H1 (cell line): ENCODE data around the gene VMO1. TPM values are rescaled to one million over a fixed set of nuclear protein-coding genes. Genes with fewer than 3 reads are reported as not detected.

Experiments
- CTCF ChIA-PET: fragments of 300-600 bp; sonication (Branson Sonifier 250); formaldehyde crosslinking; loops from one replicate; lab custom pipeline; 2021; ENCODE audit not compliant: partially characterized antibody; lab: Charles Lee
- POLR2A ChIA-PET: fragments of 300-600 bp; sonication (Branson Sonifier 250); formaldehyde crosslinking; loops from one replicate; lab custom pipeline; 2021; ENCODE audit warnings: inconsistent platforms; ENCODE audit not compliant: partially characterized antibody; lab: Charles Lee
- DNase-seq, 2 experiments: peaks; one replicate each; pipeline versions ENCODE4 v3.0.0 to v3.0.0-alpha.2; 2010 to 2022; ENCODE audit warnings: low spot score in 2 of 2, low read depth in 1 of 2, mixed read lengths in 1 of 2
- FAIRE-seq: peaks from 2 replicates; lab custom pipeline; 2011; peaks lifted over from hg19 to GRCh38; lab: Jason Lieb, UNC
- H2AFZ ChIP-seq: 2 replicates; pipeline ENCODE4 v1.8.1; 2012; ENCODE audit warnings: low read length, inconsistent platforms
- H2AK5ac ChIP-seq: 2 replicates; pipeline ENCODE4 v1.6.1; 2013; ENCODE audit warnings: low read depth, low read length
- H2BK120ac ChIP-seq: replicated peaks from 2 replicates; pipeline ENCODE3; 2013; ENCODE audit warnings: low read depth, low read length, inconsistent platforms
- H2BK12ac ChIP-seq: 2 replicates; pipeline ENCODE4 v1.6.1; 2013; ENCODE audit warnings: low read depth, low read length
- H2BK15ac ChIP-seq: 2 replicates; pipeline ENCODE4 v1.6.1; 2013; ENCODE audit warnings: low read length
- H2BK20ac ChIP-seq: 2 replicates; pipeline ENCODE4 v1.6.1; 2013; ENCODE audit warnings: low read length
- H2BK5ac ChIP-seq: 2 replicates; pipeline ENCODE4 v1.6.1; 2013; ENCODE audit warnings: low read depth, low read length
- H3K14ac ChIP-seq: 2 replicates; pipeline ENCODE4 v1.6.1; 2013; ENCODE audit warnings: inconsistent platforms; ENCODE audit not compliant: insufficient read length
- H3K18ac ChIP-seq: 2 replicates; pipeline ENCODE4 v1.6.1; 2013; ENCODE audit warnings: low read length; ENCODE audit errors: extremely low read depth
- H3K23ac ChIP-seq: 2 replicates; pipeline ENCODE4 v1.6.1; 2013; ENCODE audit warnings: inconsistent platforms; ENCODE audit not compliant: insufficient read length
- H3K23me2 ChIP-seq: 2 replicates; pipeline ENCODE4 v1.6.1; 2013; ENCODE audit warnings: low read depth, low read length
- H3K27ac ChIP-seq: 2 replicates; pipeline ENCODE4 v1.6.1; 2011; ENCODE audit warnings: low read depth, low read length, inconsistent platforms
- H3K27me3 ChIP-seq, 4 experiments: replicated peaks in 1 of 4; 1 replicate in 1 of 4; 2 replicates in 3 of 4; pipeline versions ENCODE4 v1.6.1 to v1.8.1; 2011 to 2013; ENCODE audit warnings: low read length in 3 of 4, mild to moderate bottlenecking in 3 of 4, inconsistent platforms in 2 of 4, mixed read lengths in 2 of 4, moderate library complexity in 1 of 4; ENCODE audit not compliant: control insufficient read depth in 3 of 4, insufficient read depth in 3 of 4; ENCODE audit errors: extremely low read depth in 1 of 4
- H3K36me3 ChIP-seq, 4 experiments: 2 replicates each; pipeline versions ENCODE4 v1.6.1 to v1.8.1; 2011 to 2013; ENCODE audit warnings: mild to moderate bottlenecking in 4 of 4, low read length in 3 of 4, moderate library complexity in 2 of 4, control low read depth in 1 of 4, inconsistent platforms in 1 of 4; ENCODE audit not compliant: insufficient read depth in 4 of 4, control insufficient read depth in 2 of 4
- H3K4ac ChIP-seq: replicated peaks from 2 replicates; pipeline ENCODE3; 2013; ENCODE audit warnings: low read length, low read depth, mixed read lengths, inconsistent platforms; ENCODE audit not compliant: insufficient read length
- H3K4me1 ChIP-seq, 4 experiments: replicated peaks in 1 of 4; 1 replicate in 1 of 4; 2 replicates in 3 of 4; pipeline versions ENCODE4 v1.6.1 to v1.8.1; 2011 to 2013; ENCODE audit warnings: low read length in 3 of 4, inconsistent platforms in 2 of 4, mixed read lengths in 1 of 4; ENCODE audit not compliant: insufficient read depth in 4 of 4, control insufficient read depth in 3 of 4
- H3K4me2 ChIP-seq, 2 experiments: 2 replicates each; pipeline versions ENCODE4 v1.6.1 to v1.8.1; 2011 to 2013; ENCODE audit warnings: low read depth in 2 of 2, low read length in 2 of 2, control low read depth in 1 of 2, inconsistent platforms in 1 of 2, mild to moderate bottlenecking in 1 of 2; ENCODE audit not compliant: insufficient read depth in 1 of 2
- H3K4me3 ChIP-seq, 4 experiments: fragments of 200-600, 300-600 bp in 1 of 4; sonication (generic), shearing (Covaris generic), sonication (Bioruptor Twin) in 1 of 4; 2 replicates each; pipeline versions ENCODE4 v1.5.1 to v1.8.1; 2011 to 2016; ENCODE audit warnings: low read length in 4 of 4, low read depth in 3 of 4, control low read depth in 2 of 4, inconsistent platforms in 2 of 4, mild to moderate bottlenecking in 2 of 4, mixed read lengths in 1 of 4, moderate library complexity in 1 of 4; ENCODE audit not compliant: insufficient read depth in 2 of 4; ENCODE audit errors: extremely low read depth in 1 of 4
- H3K56ac ChIP-seq: replicated peaks from 2 replicates; pipeline ENCODE3; 2013; ENCODE audit warnings: low read depth, mild to moderate bottlenecking, mixed read lengths, low read length, inconsistent platforms; ENCODE audit not compliant: insufficient read length
- H3K79me1 ChIP-seq: 2 replicates; pipeline ENCODE4 v1.6.1; 2013; ENCODE audit warnings: low read depth, low read length, control low read depth
- H3K79me2 ChIP-seq, 2 experiments: 2 replicates each; pipeline versions ENCODE4 v1.6.1 to v1.8.1; 2012 to 2013; ENCODE audit warnings: low read length in 2 of 2, mild to moderate bottlenecking in 2 of 2, inconsistent platforms in 1 of 2; ENCODE audit not compliant: insufficient read depth in 2 of 2, control insufficient read depth in 1 of 2
- H3K9ac ChIP-seq, 4 experiments: replicated peaks in 1 of 4; 1 replicate in 1 of 4; 2 replicates in 3 of 4; pipeline versions ENCODE4 v1.6.1 to v1.8.1; 2011 to 2013; ENCODE audit warnings: low read depth in 3 of 4, low read length in 3 of 4, control low read depth in 2 of 4, mild to moderate bottlenecking in 2 of 4, moderate library complexity in 2 of 4, inconsistent platforms in 1 of 4; ENCODE audit errors: extremely low read depth in 1 of 4
- H3K9me3 ChIP-seq, 2 experiments: 2 replicates each; pipeline versions ENCODE4 v1.6.1 to v1.8.1; 2012 to 2013; ENCODE audit warnings: mild to moderate bottlenecking in 2 of 2, moderate library complexity in 2 of 2, control low read depth in 1 of 2, inconsistent platforms in 1 of 2, low read depth in 1 of 2, low read length in 1 of 2, mixed read lengths in 1 of 2; ENCODE audit not compliant: insufficient read depth in 2 of 2
- H4K20me1 ChIP-seq, 2 experiments: replicated peaks in 1 of 2; 2 replicates each; pipeline versions ENCODE3 to v1.8.1; 2011 to 2013; ENCODE audit warnings: inconsistent platforms in 2 of 2, low read length in 2 of 2, mild to moderate bottlenecking in 1 of 2; ENCODE audit not compliant: insufficient read depth in 2 of 2, control insufficient read depth in 1 of 2
- H4K5ac ChIP-seq: 2 replicates; pipeline ENCODE4 v1.6.1; 2013; ENCODE audit warnings: low read length, low read depth, mixed read lengths, inconsistent platforms; ENCODE audit not compliant: insufficient read length
- H4K8ac ChIP-seq: 2 replicates; pipeline ENCODE4 v1.8.0; 2013; ENCODE audit warnings: mild to moderate bottlenecking, moderate library complexity, low read length, inconsistent platforms; ENCODE audit not compliant: insufficient read depth; ENCODE audit errors: extremely low read depth
- H4K91ac ChIP-seq: replicated peaks from 2 replicates; pipeline ENCODE3; 2013; ENCODE audit warnings: low read length, mixed read lengths, inconsistent platforms; ENCODE audit not compliant: insufficient read length
- ASH2L ChIP-seq: fragments of 200-600, 300-600 bp; sonication (generic); IDR thresholded peaks from one replicate; pipeline ENCODE4 v1.7.1; 2017; ENCODE audit warnings: low read length
- BRCA1 ChIP-seq: IDR thresholded peaks from 2 replicates; pipeline ENCODE4 v1.6.1; 2012; ENCODE audit warnings: low read depth, low read length, improper control_type of control experiment
- CREB1 ChIP-seq: IDR thresholded peaks from 2 replicates; pipeline ENCODE4 v1.6.1; 2012; ENCODE audit warnings: inconsistent platforms
- CTCF ChIP-seq, 3 experiments: IDR thresholded peaks; 1 replicate in 2 of 3; 2 replicates in 1 of 3; pipeline versions ENCODE4 v1.5.1 to v1.6.1; 2011; ENCODE audit warnings: low read length in 3 of 3, mild to moderate bottlenecking in 3 of 3, inconsistent platforms in 2 of 3, low read depth in 1 of 3, moderate library complexity in 1 of 3; ENCODE audit not compliant: insufficient read depth in 1 of 3; ENCODE audit errors: control extremely low read depth in 1 of 3
- HDAC2 ChIP-seq, 2 experiments: fragments of 300-600 bp in 1 of 2; sonication (generic) in 1 of 2; IDR thresholded peaks; 2 replicates each; pipeline ENCODE4 v1.6.1; 2011 to 2012; ENCODE audit warnings: low read depth in 2 of 2, low read length in 2 of 2, mild to moderate bottlenecking in 2 of 2, moderate library complexity in 2 of 2, borderline replicate concordance in 1 of 2, inconsistent platforms in 1 of 2
- MAX ChIP-seq: IDR thresholded peaks from 2 replicates; pipeline ENCODE4 v1.6.1; 2012; ENCODE audit warnings: inconsistent platforms
- PHF8 ChIP-seq: fragments of 200-600 bp; sonication (generic); conservative IDR thresholded peaks from 2 replicates; pipeline ENCODE4 v1.7.1; 2012; ENCODE audit warnings: low read depth, mild to moderate bottlenecking, inconsistent platforms, low read length, moderate library complexity
- SP1 ChIP-seq: IDR thresholded peaks from 2 replicates; pipeline ENCODE4 v1.6.1; 2011; ENCODE audit warnings: low read depth, low read length
- WGBS, 2 experiments: shearing (Covaris generic) in 1 of 2; methylation state at CpG; one replicate each; pipeline versions ENCODE4 v1.1.6 to v1.1.7; 2013 to 2015; ENCODE audit warnings: low lambda C conversion rate in 2 of 2, mixed read lengths in 2 of 2, inconsistent platforms in 1 of 2, low coverage in 1 of 2, missing lambda C conversion rate in 1 of 2; ENCODE audit not compliant: insufficient replicate concordance in 2 of 2, insufficient coverage in 1 of 2, insufficient read length in 1 of 2; ENCODE audit errors: extremely low coverage in 1 of 2, missing lambda C conversion rate in 1 of 2; 5-methylcytosine and 5-hydroxymethylcytosine counted together
- polyA plus RNA-seq, 7 experiments: library from polyadenylated mRNA; depleted of rRNA in 3 of 7; stranded (reverse) in 5 of 7; unstranded in 2 of 7; fragments of >200 nt in 5 of 7; fragments of 200-250 nt in 2 of 7; gene quantifications; 1 replicate in 5 of 7; 2 replicates in 1 of 7; 4 replicates in 1 of 7; pipeline versions ENCODE4 v1.2.1 to v1.2.3, GENCODE V29; 2011 to 2013; ENCODE audit warnings: missing spikeins in 2 of 7, mixed read lengths in 2 of 7
- total RNA-seq: library from RNA; stranded (reverse); fragmentation: NEBNext Ultra II Directional; extraction: Animal tissue kit (Norgen Biotek cat#: 25700); gene quantifications from 2 replicates; pipeline ENCODE4 v1.2.1, GENCODE V29; 2021

VMO1 gene
- total and polyA plus RNA-seq, 2 of the 8 experiments (the other 6 are each of a cell fraction or from before 2014, with no cell fraction given), result 0.30 TPM; not detected in 1

GRCh38 chr17:4789951-4790704, 4.0 kb upstream of the VMO1 start:
- H4K91ac ChIP-seq, result no peak overlapping the region
- peak overlapping the region; percentile 75 for H2BK12ac ChIP-seq
- H3K56ac ChIP-seq, result no peak overlapping the region
- WGBS, 2 experiments, result 3% methylated on average over 70 of the region's 91 CpGs; no CpG with 5 or more reads in 1 of the 2 experiments
- H3K9me3 ChIP-seq, result no peaks in the 10 kb centered on the region
- no peak overlapping the region for H2AK5ac ChIP-seq
- H3K23ac ChIP-seq, result no peak overlapping the region
- H3K4me1 ChIP-seq, result peaks cover 0 to 15% (median 8%) of the 10 kb centered on the region in 4 experiments; a peak in 5 of 7 replicates
- peak overlapping the region; percentile 89; the same call in 1 of the 2 replicates for H4K8ac ChIP-seq
- DNase-seq (peak in 1 of 2 experiments; percentile 81), FAIRE-seq (no peak)
- no peak overlapping the region for H3K14ac ChIP-seq
- no peak overlapping the region for H2BK5ac ChIP-seq
- peaks cover 17% of the 10 kb centered on the region for H3K23me2 ChIP-seq
- H2BK120ac ChIP-seq, result no peak overlapping the region
- peaks cover 0 to 2% of the 10 kb centered on the region in 2 experiments for H4K20me1 ChIP-seq
- H3K18ac ChIP-seq, result peak overlapping the region; percentile 71; the same call in 1 of the 2 replicates
- H3K9ac ChIP-seq, result peak overlapping the region; percentile 23 to 60 (median 30); a peak in 5 of 7 replicates
- ChIA-PET CTCF (interaction anchor here (0.7 to 4.8 kb wide), 28 partner anchors 11 to 227 kb away, joined by 3 to 27 read pairs (median 4); partner anchors contain the start of genes MED11, PLD2 and TM4SF5), POLR2A (interaction anchor here (1.1 to 3.1 kb wide), 11 partner anchors 15 to 150 kb away, joined by 3 to 15 read pairs (median 4); partner anchors contain the start of genes PLD2, RNF167 and SLC25A11)
- no peaks in the 10 kb centered on the region for H3K79me1 ChIP-seq
- H3K4ac ChIP-seq, result no peak overlapping the region
- peaks cover 3 to 30% (median 17%) of the 10 kb centered on the region in 4 experiments for H3K27me3 ChIP-seq
- H4K5ac ChIP-seq, result no peak overlapping the region
- H2AFZ ChIP-seq, result peak overlapping the region; percentile 97
- peak overlapping the region; percentile 46 to 74 (median 66) for H3K4me3 ChIP-seq
- H3K79me2 ChIP-seq, result no peaks in the 10 kb centered on the region
- H2BK15ac ChIP-seq, result peak overlapping the region; percentile 19; the same call in 1 of the 2 replicates
- H3K36me3 ChIP-seq, result no peaks in the 10 kb centered on the region
- no peak overlapping the region for H2BK20ac ChIP-seq
- no peak overlapping the region for H3K27ac ChIP-seq
- H3K4me2 ChIP-seq, result peak overlapping the region; percentile 70 to 98
- TF ChIP-seq BRCA1 (no peak), SP1 (no peak), CREB1 (peak; percentile 58), PHF8 (peak; percentile 41; the same call in 1 of the 2 replicates), CTCF (IDR thresholded peaks at IDR 0.05; ENCODE audit: control extremely low read depth in 1 of 3, insufficient read depth in 1 of 3, low read depth in 1 of 3, low read length in 3 of 3) (peak; percentile 57 to 75 (median 73)), MAX (peak; percentile 52; the same call in 1 of the 2 replicates), ASH2L (peak; percentile 51), HDAC2 (IDR thresholded peaks at IDR 0.05; ENCODE audit: borderline replicate concordance in 1 of 2, low read depth in 2 of 2, low read length in 2 of 2) (no peak; a peak in 1 of 4 replicates)
